ENCODE measurements around the gene CRYAB.

CRYAB gene

GRCh38 chr11:111870113-111870512, 41.5 kb downstream of the CRYAB start:
- H3K27ac ChIP-seq = peak overlapping the region in 8 of 21 experiments; percentile 84 to 95 (median 91)

GRCh38 chr11:111860257-111860656, 51.3 kb downstream of the CRYAB start:
- H3K4me3 ChIP-seq = no peak overlapping the region
- no peak overlapping the region for H3K27ac ChIP-seq

More at GRCh38 chr11:111870113-111870512, 41.5 kb downstream of the CRYAB start:
- no peak overlapping the region for H3K4me3 ChIP-seq
